ENCODE results near the gene DNAJC9.

DNA sequence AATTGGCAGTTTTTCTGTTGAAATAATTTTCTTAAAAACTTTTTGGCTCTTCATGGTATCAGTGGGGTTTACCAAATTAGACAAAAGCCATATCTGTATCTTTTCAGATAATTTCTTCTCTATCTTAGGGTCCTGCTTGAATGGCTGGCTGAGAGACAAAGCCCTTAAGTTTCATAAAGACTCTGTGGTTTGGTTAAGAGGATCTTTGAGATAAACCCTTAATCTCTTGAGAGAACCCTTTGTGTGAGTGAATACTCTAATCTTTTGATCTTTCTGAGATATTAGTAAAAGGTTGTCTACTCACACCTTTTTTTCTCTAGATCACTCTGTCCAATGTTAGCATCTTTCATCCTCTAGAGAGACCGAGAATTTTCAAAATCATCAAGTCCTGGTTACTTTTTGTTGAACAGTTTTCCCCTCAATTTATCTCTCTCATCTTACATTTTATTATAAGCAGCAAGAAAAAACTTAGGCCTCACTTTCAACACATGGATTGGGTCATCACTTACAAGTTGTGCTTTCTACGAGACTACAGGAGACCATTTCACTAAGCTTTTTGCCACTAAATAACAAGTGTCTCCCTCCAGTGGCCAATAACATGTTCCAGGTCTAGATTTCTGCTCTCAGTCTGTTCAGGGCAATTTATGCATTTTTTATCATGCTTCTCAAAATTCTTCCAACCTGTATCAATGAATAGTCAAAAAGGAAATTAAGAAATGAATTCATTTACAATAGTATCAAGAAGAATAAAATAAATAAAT is 28.4 kb downstream of the DNAJC9 start:
- TF ChIP-seq, protein P1, sequence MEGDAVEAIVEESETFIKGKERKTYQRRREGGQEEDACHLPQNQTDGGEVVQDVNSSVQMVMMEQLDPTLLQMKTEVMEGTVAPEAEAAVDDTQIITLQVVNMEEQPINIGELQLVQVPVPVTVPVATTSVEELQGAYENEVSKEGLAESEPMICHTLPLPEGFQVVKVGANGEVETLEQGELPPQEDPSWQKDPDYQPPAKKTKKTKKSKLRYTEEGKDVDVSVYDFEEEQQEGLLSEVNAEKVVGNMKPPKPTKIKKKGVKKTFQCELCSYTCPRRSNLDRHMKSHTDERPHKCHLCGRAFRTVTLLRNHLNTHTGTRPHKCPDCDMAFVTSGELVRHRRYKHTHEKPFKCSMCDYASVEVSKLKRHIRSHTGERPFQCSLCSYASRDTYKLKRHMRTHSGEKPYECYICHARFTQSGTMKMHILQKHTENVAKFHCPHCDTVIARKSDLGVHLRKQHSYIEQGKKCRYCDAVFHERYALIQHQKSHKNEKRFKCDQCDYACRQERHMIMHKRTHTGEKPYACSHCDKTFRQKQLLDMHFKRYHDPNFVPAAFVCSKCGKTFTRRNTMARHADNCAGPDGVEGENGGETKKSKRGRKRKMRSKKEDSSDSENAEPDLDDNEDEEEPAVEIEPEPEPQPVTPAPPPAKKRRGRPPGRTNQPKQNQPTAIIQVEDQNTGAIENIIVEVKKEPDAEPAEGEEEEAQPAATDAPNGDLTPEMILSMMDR (IDR thresholded peaks at IDR 0.05), result peak in 4 of 12 donors; percentile 13 to 23 (median 18)
- no peak for TF ChIP-seq POLR2A (IDR thresholded peaks at IDR 0.05)

Data from heart left ventricle (tissue), 13 donors.